HepG2 (cell line): ENCODE measurements around the gene SCGB1C1. TPM values are rescaled to one million over a fixed set of nuclear protein-coding genes. Genes with fewer than 3 reads are reported as not detected.

ENCODE experiments used
- CREM ChIP-seq, 2 experiments: sonication (generic) in 1 of 2; formaldehyde crosslinking in 1 of 2; IDR thresholded peaks; 2 replicates each; pipeline versions ENCODE4 v1.4.0 to v1.6.1; 2016 to 2020; ENCODE audit warnings: antibody characterized with exemption in 1 of 2, mild to moderate bottlenecking in 1 of 2, missing genetic modification reagents in 1 of 2
- ESRRA ChIP-seq: sonication (generic); formaldehyde crosslinking; IDR thresholded peaks from 2 replicates; pipeline ENCODE4 v1.5.1; 2020; ENCODE audit warnings: mild to moderate bottlenecking, low read depth, missing genetic modification reagents
- HDAC1 ChIP-seq: sonication (generic); formaldehyde crosslinking; IDR thresholded peaks from 2 replicates; pipeline ENCODE4 v1.5.1; 2020; ENCODE audit warnings: mild to moderate bottlenecking, missing genetic modification reagents
- HNRNPK ChIP-seq: fragments of 200-400 bp; formaldehyde crosslinking; IDR thresholded peaks from 2 replicates; pipeline ENCODE4 v1.6.1; 2018; ENCODE audit warnings: low read length, low read depth, moderate library complexity, mild to moderate bottlenecking; ENCODE audit not compliant: poor library complexity, severe bottlenecking
- HOXA3 ChIP-seq: sonication (generic); formaldehyde crosslinking; IDR thresholded peaks from 2 replicates; pipeline ENCODE4 v1.5.0; 2020; ENCODE audit warnings: missing genetic modification reagents
- JUND ChIP-seq: sonication (generic); formaldehyde crosslinking; IDR thresholded peaks from 2 replicates; pipeline ENCODE4 v1.8.0; 2022; ENCODE audit warnings: mild to moderate bottlenecking, missing genetic modification reagents
- KDM1A ChIP-seq: IDR thresholded peaks from 2 replicates; pipeline ENCODE4 v1.6.1; 2016; ENCODE audit warnings: missing compliant biosample characterization
- KLF12 ChIP-seq: sonication (generic); formaldehyde crosslinking; IDR thresholded peaks from 2 replicates; pipeline ENCODE4 v1.4.0; 2020; ENCODE audit warnings: missing genetic modification reagents, borderline replicate concordance
- MTA1 ChIP-seq: sonication (generic); formaldehyde crosslinking; IDR thresholded peaks from 2 replicates; pipeline ENCODE4 v1.4.0; 2020; ENCODE audit warnings: missing genetic modification reagents, mild to moderate bottlenecking, borderline replicate concordance
- MTF1 ChIP-seq: sonication (generic); formaldehyde crosslinking; IDR thresholded peaks from 2 replicates; pipeline ENCODE4 v1.5.0; 2020; ENCODE audit warnings: missing genetic modification reagents
- MYPOP ChIP-seq: sonication (generic); formaldehyde crosslinking; IDR thresholded peaks from 2 replicates; pipeline ENCODE4 v1.8.1; 2023; ENCODE audit warnings: mild to moderate bottlenecking, moderate library complexity, missing genetic modification reagents
- NR2C2 ChIP-seq: sonication (generic); formaldehyde crosslinking; IDR thresholded peaks from 2 replicates; pipeline ENCODE4 v1.4.0; 2020; ENCODE audit warnings: missing genetic modification reagents, mild to moderate bottlenecking, moderate library complexity, borderline replicate concordance
- STAT6 ChIP-seq: sonication (generic); formaldehyde crosslinking; IDR thresholded peaks from 2 replicates; pipeline ENCODE4 v1.4.0; 2020; ENCODE audit warnings: missing genetic modification reagents, mild to moderate bottlenecking, borderline replicate concordance
- THAP7 ChIP-seq: sonication (generic); formaldehyde crosslinking; IDR thresholded peaks from 2 replicates; pipeline ENCODE4 v1.8.1; 2023; ENCODE audit warnings: mild to moderate bottlenecking, missing genetic modification reagents
- TSC22D2 ChIP-seq: sonication (generic); formaldehyde crosslinking; IDR thresholded peaks from 2 replicates; pipeline ENCODE4 v1.5.1; 2020; ENCODE audit warnings: missing genetic modification reagents, mild to moderate bottlenecking, borderline replicate concordance
- ZBTB21 ChIP-seq: sonication (generic); formaldehyde crosslinking; IDR thresholded peaks from 2 replicates; pipeline ENCODE4 v1.4.0; 2020; ENCODE audit warnings: missing genetic modification reagents
- ZNF264 ChIP-seq: sonication (generic); formaldehyde crosslinking; IDR thresholded peaks from 2 replicates; pipeline ENCODE4 v1.4.0; 2020; ENCODE audit warnings: missing genetic modification reagents
- ZNF3 ChIP-seq: IDR thresholded peaks from 2 replicates; pipeline ENCODE4 v1.7.0; 2017; ENCODE audit warnings: inconsistent platforms
- ZNF841 ChIP-seq: sonication (generic); formaldehyde crosslinking; IDR thresholded peaks from 2 replicates; pipeline ENCODE4 v1.8.1; 2023; ENCODE audit warnings: missing genetic modification reagents, borderline replicate concordance
- ZNF879 ChIP-seq: sonication (generic); formaldehyde crosslinking; IDR thresholded peaks from 2 replicates; pipeline ENCODE4 v1.8.1; 2023; ENCODE audit warnings: missing genetic modification reagents
- polyA plus RNA-seq, 8 experiments: library from polyadenylated mRNA; depleted of rRNA in 3 of 8; stranded (reverse) in 7 of 8; unstranded in 1 of 8; fragments of >200 nt; fragmentation: Illumina TruSeq in 4 of 8; extraction: Trizol in 4 of 8; gene quantifications; 2 replicates each; pipeline versions ENCODE4 v1.2.1 to v1.2.3, GENCODE V29; 2011 to 2016; ENCODE audit warnings: low read depth in 4 of 8, missing spikeins in 1 of 8, mixed read lengths in 1 of 8; ENCODE audit not compliant: insufficient read depth in 1 of 8
- total RNA-seq, 5 experiments: library from RNA; depleted of rRNA; stranded (reverse); fragments of >200 nt; fragmentation: Illumina TruSeq; extraction: Trizol; gene quantifications; 2 replicates each; pipeline ENCODE4 v1.2.3, GENCODE V29; 2016; ENCODE audit warnings: low read depth in 1 of 5
- TF ChIP-seq, protein P1 (sequence below): sonication (generic); formaldehyde crosslinking; IDR thresholded peaks from 2 replicates; pipeline ENCODE4 v1.8.0; 2022; ENCODE audit warnings: low read depth, missing genetic modification reagents
- TF ChIP-seq, protein P2 (sequence below): sonication (generic); formaldehyde crosslinking; IDR thresholded peaks from 2 replicates; pipeline ENCODE4 v1.8.0; 2022; ENCODE audit warnings: missing genetic modification reagents, mild to moderate bottlenecking, inconsistent platforms, borderline replicate concordance

SCGB1C1 gene
- total and polyA plus RNA-seq, 2 of the 13 experiments (the other 11 are each of a cell fraction or from before 2014, with no cell fraction given) = not detected

GRCh38 chr11:208181-208916 is 15.5 kb downstream of the SCGB1C1 start (continued):
- TF ChIP-seq HOXA3 (CRISPR knock-in tag) (no peak), HNRNPK (peak; percentile 32), KLF12 (CRISPR knock-in tag) (peak; percentile 39; the same call in 1 of the 2 replicates), KDM1A (no peak), ESRRA (CRISPR knock-in tag) (no peak; the same call in 1 of the 2 replicates), ZNF264 (CRISPR knock-in tag) (no peak), STAT6 (CRISPR knock-in tag) (no peak), HDAC1 (CRISPR knock-in tag) (peak; percentile 47), MTF1 (CRISPR knock-in tag) (no peak), ZBTB21 (CRISPR knock-in tag) (no peak), CREM (IDR thresholded peaks at IDR 0.05) (no peak), CREM (CRISPR knock-in tag; IDR thresholded peaks at IDR 0.05) (no peak), ZNF3 (CRISPR knock-in tag) (no peak), MTA1 (CRISPR knock-in tag) (0 out of 2 replicates have a peak, but pooled peaks have one; percentile 65), MYPOP (peak; percentile 65; the same call in 1 of the 2 replicates), TSC22D2 (CRISPR knock-in tag) (no peak), ZNF841 (CRISPR knock-in tag) (no peak), JUND (no peak), NR2C2 (CRISPR knock-in tag) (peak; percentile 47; the same call in 1 of the 2 replicates), THAP7 (CRISPR knock-in tag) (no peak), ZNF879 (CRISPR knock-in tag) (no peak)
- TF ChIP-seq, protein P1, sequence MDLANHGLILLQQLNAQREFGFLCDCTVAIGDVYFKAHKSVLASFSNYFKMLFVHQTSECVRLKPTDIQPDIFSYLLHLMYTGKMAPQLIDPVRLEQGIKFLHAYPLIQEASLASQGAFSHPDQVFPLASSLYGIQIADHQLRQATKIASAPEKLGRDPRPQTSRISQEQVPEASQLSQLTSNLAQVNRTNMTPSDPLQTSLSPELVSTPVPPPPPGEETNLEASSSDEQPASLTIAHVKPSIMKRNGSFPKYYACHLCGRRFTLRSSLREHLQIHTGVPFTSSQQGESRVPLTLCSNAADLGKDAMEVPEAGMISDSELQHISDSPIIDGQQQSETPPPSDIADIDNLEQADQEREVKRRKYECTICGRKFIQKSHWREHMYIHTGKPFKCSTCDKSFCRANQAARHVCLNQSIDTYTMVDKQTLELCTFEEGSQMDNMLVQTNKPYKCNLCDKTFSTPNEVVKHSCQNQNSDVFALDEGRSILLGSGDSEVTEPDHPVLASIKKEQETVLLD (CRISPR knock-in tag) = peak; percentile 38; the same call in 1 of the 2 replicates
- TF ChIP-seq, protein P2, sequence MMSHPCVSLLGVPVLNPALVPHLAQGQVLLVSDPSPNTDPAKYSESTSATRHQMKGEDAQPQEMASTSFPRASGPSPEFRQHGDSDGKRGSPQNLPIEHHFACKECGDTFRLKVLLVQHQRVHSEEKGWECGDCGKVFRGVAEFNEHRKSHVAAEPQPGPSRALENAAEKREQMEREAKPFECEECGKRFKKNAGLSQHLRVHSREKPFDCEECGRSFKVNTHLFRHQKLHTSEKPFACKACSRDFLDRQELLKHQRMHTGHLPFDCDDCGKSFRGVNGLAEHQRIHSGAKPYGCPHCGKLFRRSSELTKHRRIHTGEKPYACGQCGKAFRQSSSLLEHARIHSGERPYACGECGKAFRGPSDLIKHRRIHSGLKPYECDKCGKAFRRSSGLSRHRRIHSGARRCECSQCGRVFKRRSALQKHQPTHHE (CRISPR knock-in tag) = 0 out of 2 replicates have a peak, but pooled peaks have one; percentile 16
